CD4-positive, alpha-beta T cell treated with Interleukin-10 for 1 hour (primary cell): ENCODE data around the gene ABCD1.
"Not testable (repeated sequence)": the region's sequence is repeated elsewhere in the genome, so short reads cannot be mapped to it uniquely, and the experiment has no call there.

ENCODE experiments used
- DNase-seq: peaks from one replicate; pipeline ENCODE4 v3.0.0-alpha.2; 2020

ABCD1 gene

GRCh38 chrX:153694687-153695270 lies 29.9 kb upstream of the ABCD1 start:
- DNase-seq = no peak

GRCh38 chrX:153696100-153696499 lies 28.6 kb upstream of the ABCD1 start:
- no peak for DNase-seq

- not testable (repeated sequence) for DNase-seq
Observed at GRCh38 chrX:153696538-153696937, 28.1 kb upstream of the ABCD1 start.

GRCh38 chrX:153696986-153697722 lies 27.5 kb upstream of the ABCD1 start:
- DNase-seq = not testable (repeated sequence)

GRCh38 chrX:153697924-153698865 lies 26.5 kb upstream of the ABCD1 start:
- no peak for DNase-seq

GRCh38 chrX:153699210-153699783 lies 25.4 kb upstream of the ABCD1 start:
- DNase-seq = not testable (repeated sequence)

GRCh38 chrX:153699784-153700371 lies 24.8 kb upstream of the ABCD1 start:
- DNase-seq = not testable (repeated sequence)

GRCh38 chrX:153700376-153700945 lies 24.2 kb upstream of the ABCD1 start:
- no peak for DNase-seq

GRCh38 chrX:153700967-153701366 lies 23.7 kb upstream of the ABCD1 start:
- no peak for DNase-seq

GRCh38 chrX:153701706-153702105 lies 22.9 kb upstream of the ABCD1 start:
- no peak for DNase-seq

- DNase-seq = no peak
Observed at GRCh38 chrX:153702336-153703035, 22.2 kb upstream of the ABCD1 start.

- no peak for DNase-seq
Observed at GRCh38 chrX:153703036-153703370, 21.7 kb upstream of the ABCD1 start.

GRCh38 chrX:153704021-153704526 lies 20.6 kb upstream of the ABCD1 start:
- DNase-seq = no peak

- not testable (repeated sequence) for DNase-seq
Observed at GRCh38 chrX:153704631-153705402, 19.8 kb upstream of the ABCD1 start.

GRCh38 chrX:153705403-153706060 lies 19.1 kb upstream of the ABCD1 start:
- not testable (repeated sequence) for DNase-seq

GRCh38 chrX:153706799-153707198 lies 17.9 kb upstream of the ABCD1 start:
- no peak for DNase-seq

- no peak for DNase-seq
Observed at GRCh38 chrX:153707406-153707805, 17.2 kb upstream of the ABCD1 start.

- peak; percentile 46 for DNase-seq
Observed at GRCh38 chrX:153708415-153708814, 16.2 kb upstream of the ABCD1 start.

- DNase-seq = no peak
Observed at GRCh38 chrX:153709726-153710674, 14.7 kb upstream of the ABCD1 start.
